DMS53 treated with DMSO at 0.1 percent for 48 hours (cell line): ENCODE data around the gene KRTAP20-3.

Experiments
- DNase-seq: peaks from one replicate; lab custom pipeline; 2025; ENCODE audit not compliant: unreplicated experiment; lab: John Stamatoyannopoulos, UW

Gene KRTAP20-3

GRCh38 chr21:30680586-30680985 is 37.9 kb downstream of the KRTAP20-3 start:
- DNase-seq: no peak

DNA sequence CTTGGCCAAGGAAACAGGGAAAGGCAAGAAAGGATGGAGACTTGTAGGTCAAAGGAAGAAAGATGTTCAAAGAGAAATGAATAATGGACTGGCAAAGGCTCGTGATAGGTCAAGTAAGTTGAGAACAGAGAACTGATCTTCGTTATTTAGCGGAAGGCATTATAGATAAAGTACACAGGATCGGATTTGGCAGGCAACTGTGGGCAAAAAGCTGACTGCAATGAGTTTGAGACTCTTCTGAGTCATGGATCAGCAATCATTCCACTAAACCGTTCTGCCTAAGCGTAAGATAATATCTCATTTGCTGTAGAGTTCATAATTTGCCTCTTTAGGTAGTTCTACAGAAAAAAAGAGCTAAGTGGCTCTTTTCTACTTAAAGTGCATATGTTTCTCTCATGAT is 41.8 kb downstream of the KRTAP20-3 start:
- DNase-seq: no peak

DNA sequence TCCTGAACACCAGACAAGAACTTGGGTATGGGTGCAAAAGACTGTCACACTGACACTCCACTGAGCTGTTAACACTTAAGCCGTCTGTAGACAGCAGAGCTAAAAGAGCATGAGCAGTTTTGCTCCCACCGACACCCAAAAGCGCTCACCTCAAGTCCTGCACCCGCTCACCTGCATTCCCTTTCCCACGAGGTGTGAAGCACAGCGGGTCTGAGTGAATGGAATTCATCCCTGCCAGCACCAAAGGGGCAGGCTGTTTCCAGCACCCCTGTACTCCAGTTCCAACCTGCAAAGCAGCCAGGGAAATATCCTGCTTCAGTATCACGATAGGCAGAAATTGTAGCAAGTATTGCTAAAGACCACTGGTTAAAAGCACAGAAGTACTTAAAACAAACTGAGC is 47.2 kb downstream of the KRTAP20-3 start:
- DNase-seq: no peak
